ENCODE data around the gene MRPL21.

The MRPL21 gene

DNA sequence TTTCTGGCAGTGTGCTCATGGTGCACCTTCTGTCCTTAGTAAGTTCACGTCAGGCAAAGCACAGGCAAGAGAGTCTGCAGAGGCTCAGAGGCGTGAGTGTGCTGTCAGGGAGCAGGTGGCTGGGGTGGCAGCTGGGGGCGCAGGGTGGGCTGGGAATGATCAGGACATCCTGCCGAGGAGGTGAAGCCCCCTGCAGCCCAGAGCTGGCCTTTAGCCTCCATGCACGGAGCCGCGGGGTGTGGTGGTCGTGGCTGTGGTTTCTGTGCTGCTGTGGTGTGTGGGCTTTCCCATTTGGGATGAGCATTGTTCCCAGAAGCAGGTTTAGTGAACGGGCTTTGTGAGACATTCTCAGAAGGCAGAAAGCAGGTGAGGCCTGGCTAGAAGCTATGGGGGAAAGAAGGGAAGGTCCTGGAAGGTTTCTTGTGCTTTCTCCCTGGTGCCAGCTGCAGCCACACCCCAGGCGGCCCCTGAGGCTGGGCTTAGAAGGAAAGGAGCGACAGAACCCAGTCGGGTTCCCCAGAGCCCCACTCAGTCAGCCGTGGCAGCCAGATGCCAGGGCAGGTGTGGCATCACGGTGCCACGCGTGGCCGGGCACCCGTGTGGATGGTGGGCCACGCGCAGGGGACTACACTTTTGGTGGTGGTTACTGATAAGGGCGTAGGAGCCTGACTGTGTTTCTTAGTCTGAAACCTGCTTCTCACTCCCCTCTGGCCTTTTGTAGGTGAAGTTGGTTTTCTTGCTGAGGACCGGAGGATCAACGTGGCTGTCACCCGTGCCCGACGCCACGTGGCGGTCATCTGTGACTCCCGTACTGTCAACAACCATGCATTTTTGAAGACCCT is 32.1 kb upstream of the MRPL21 start:
- no peak for DNase-seq (ENCODE audit: low spot score)
- CTCF ChIA-PET, result no interaction called here
- H3K27ac ChIP-seq, result no peak overlapping the region
- POLR2A ChIA-PET (ENCODE audit: low non-redundant PET), result no interaction called here
- TF ChIP-seq, protein P1, sequence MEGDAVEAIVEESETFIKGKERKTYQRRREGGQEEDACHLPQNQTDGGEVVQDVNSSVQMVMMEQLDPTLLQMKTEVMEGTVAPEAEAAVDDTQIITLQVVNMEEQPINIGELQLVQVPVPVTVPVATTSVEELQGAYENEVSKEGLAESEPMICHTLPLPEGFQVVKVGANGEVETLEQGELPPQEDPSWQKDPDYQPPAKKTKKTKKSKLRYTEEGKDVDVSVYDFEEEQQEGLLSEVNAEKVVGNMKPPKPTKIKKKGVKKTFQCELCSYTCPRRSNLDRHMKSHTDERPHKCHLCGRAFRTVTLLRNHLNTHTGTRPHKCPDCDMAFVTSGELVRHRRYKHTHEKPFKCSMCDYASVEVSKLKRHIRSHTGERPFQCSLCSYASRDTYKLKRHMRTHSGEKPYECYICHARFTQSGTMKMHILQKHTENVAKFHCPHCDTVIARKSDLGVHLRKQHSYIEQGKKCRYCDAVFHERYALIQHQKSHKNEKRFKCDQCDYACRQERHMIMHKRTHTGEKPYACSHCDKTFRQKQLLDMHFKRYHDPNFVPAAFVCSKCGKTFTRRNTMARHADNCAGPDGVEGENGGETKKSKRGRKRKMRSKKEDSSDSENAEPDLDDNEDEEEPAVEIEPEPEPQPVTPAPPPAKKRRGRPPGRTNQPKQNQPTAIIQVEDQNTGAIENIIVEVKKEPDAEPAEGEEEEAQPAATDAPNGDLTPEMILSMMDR (conservative IDR thresholded peaks at IDR 0.05; ENCODE audit: low read depth), result no peak

DNA sequence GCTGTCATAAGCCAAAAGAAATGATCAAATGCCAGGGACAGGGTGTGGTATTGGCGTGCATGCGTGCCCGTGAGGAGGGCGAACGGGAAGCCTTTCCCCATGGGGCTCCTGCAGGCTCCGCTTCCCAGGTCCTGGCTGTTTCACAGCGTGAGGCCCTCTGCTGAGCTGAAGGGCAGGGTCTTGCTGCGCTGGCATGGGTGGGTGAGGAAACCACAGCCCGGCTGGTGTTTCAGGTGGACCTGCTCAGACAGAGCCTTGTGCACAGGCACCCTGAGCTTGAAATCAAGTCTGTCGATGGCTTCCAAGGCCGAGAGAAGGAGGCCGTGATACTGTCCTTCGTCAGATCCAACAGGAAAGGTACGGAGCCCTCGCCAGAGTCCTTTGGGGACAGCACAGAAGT is 31.4 kb upstream of the MRPL21 start:
- no peak for DNase-seq (ENCODE audit: low spot score)
- ChIA-PET CTCF (no interaction called here), POLR2A (ENCODE audit: low non-redundant PET) (no interaction called here)
- TF ChIP-seq, protein P1 (conservative IDR thresholded peaks at IDR 0.05; ENCODE audit: low read depth), result no peak
- H3K27ac ChIP-seq, result no peak overlapping the region

- no peak for DNase-seq (ENCODE audit: low spot score)
- ChIA-PET POLR2A (ENCODE audit: low non-redundant PET) (no interaction called here), CTCF (no interaction called here)
- H3K27ac ChIP-seq, result 0 out of 2 replicates have a peak overlapping the region, but pooled peaks have one; percentile 6
- TF ChIP-seq, protein P1 (conservative IDR thresholded peaks at IDR 0.05; ENCODE audit: low read depth), result no peak
Measured at GRCh38 chr11:68934666-68935065, 31.0 kb upstream of the MRPL21 start.

DNA sequence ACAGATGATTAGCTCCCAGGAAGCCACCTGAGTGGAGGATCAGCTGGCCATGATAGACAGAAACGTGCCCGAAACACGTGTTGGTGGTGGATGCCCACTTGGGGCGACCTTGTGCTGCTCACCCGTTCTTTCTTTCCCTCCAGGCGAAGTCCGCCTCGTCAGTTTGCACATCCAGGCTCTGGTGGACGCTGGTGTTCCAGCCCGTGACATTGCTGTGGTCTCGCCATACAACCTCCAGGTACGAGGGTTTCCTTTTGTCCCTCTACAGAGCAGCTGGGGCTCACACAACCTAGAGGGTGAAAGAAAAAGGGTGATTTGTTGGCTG is 30.7 kb upstream of the MRPL21 start:
- ChIA-PET POLR2A (ENCODE audit: low non-redundant PET) (no interaction called here), CTCF (no interaction called here)
- TF ChIP-seq, protein P1 (conservative IDR thresholded peaks at IDR 0.05; ENCODE audit: low read depth), result no peak
- H3K27ac ChIP-seq, result 0 out of 2 replicates have a peak overlapping the region, but pooled peaks have one; percentile 6
- no peak for DNase-seq (ENCODE audit: low spot score)

- ChIA-PET POLR2A (ENCODE audit: low non-redundant PET) (no interaction called here), CTCF (no interaction called here)
- no peak for DNase-seq (ENCODE audit: low spot score)
- TF ChIP-seq, protein P1 (conservative IDR thresholded peaks at IDR 0.05; ENCODE audit: low read depth), result no peak
- 0 out of 2 replicates have a peak overlapping the region, but pooled peaks have one; percentile 6 for H3K27ac ChIP-seq
Measured at GRCh38 chr11:68933605-68934320, 30.1 kb upstream of the MRPL21 start.

- TF ChIP-seq, protein P1 (conservative IDR thresholded peaks at IDR 0.05; ENCODE audit: low read depth), result no peak
- CTCF ChIA-PET, result no interaction called here
- 0 out of 2 replicates have a peak overlapping the region, but pooled peaks have one; percentile 2 for H3K27ac ChIP-seq
- POLR2A ChIA-PET (ENCODE audit: low non-redundant PET), result no interaction called here
- no peak for DNase-seq (ENCODE audit: low spot score)
Measured at GRCh38 chr11:68932933-68933577, 29.4 kb upstream of the MRPL21 start.

Measured in RWPE1 (cell line).